ENCODE measurements around the gene SH3GLB1. TPM values are rescaled to one million over a fixed set of nuclear protein-coding genes. Genes with fewer than 3 reads are reported as not detected.
A peak's percentile ranks its signal among the peaks of the same experiment; 100 is the strongest.

Gene SH3GLB1
- total RNA-seq, 1 donor from 2014 or later: 138 TPM

GRCh38 chr1:86703696-86704457 is 499 bp upstream of the SH3GLB1 start:
- peak overlapping the region; percentile 92 for H3K27ac Mint-ChIP-seq (ENCODE audit: unreplicated experiment)
- H2AFZ ChIP-seq (ENCODE audit: low read depth, low read length): peak overlapping the region; percentile 95
- no peaks in the 10 kb centered on the region for H3K36me3 Mint-ChIP-seq (ENCODE audit: low read depth, unreplicated experiment)
- H3K4me1 Mint-ChIP-seq (ENCODE audit: low read depth, unreplicated experiment): peaks cover 4% of the 10 kb centered on the region
- H3K9ac ChIP-seq (ENCODE audit: low read length): peak overlapping the region; percentile 96
- H3K9me3 ChIP-seq (ENCODE audit: insufficient read depth, low read depth, low read length): no peaks in the 10 kb centered on the region
- DNase-seq (ENCODE audit: low read depth): peak; percentile 8
- no peaks in the 10 kb centered on the region for H3K36me3 ChIP-seq (ENCODE audit: insufficient read depth, low read length)
- no peak for TF ChIP-seq EZH2 (IDR thresholded peaks at IDR 0.05; ENCODE audit: insufficient read depth, low read length)
- TF ChIP-seq, protein P1, sequence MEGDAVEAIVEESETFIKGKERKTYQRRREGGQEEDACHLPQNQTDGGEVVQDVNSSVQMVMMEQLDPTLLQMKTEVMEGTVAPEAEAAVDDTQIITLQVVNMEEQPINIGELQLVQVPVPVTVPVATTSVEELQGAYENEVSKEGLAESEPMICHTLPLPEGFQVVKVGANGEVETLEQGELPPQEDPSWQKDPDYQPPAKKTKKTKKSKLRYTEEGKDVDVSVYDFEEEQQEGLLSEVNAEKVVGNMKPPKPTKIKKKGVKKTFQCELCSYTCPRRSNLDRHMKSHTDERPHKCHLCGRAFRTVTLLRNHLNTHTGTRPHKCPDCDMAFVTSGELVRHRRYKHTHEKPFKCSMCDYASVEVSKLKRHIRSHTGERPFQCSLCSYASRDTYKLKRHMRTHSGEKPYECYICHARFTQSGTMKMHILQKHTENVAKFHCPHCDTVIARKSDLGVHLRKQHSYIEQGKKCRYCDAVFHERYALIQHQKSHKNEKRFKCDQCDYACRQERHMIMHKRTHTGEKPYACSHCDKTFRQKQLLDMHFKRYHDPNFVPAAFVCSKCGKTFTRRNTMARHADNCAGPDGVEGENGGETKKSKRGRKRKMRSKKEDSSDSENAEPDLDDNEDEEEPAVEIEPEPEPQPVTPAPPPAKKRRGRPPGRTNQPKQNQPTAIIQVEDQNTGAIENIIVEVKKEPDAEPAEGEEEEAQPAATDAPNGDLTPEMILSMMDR (IDR thresholded peaks at IDR 0.05; ENCODE audit: insufficient read depth, low read depth, low read length): no peak
- peak overlapping the region; percentile 91 for H3K4me3 Mint-ChIP-seq (ENCODE audit: unreplicated experiment)
- H4K20me1 ChIP-seq (ENCODE audit: insufficient read depth, low read length): peaks cover 31% of the 10 kb centered on the region
- peak overlapping the region; percentile 95 for H3K4me2 ChIP-seq (ENCODE audit: low read length)
- peaks cover 41% of the 10 kb centered on the region for H3K79me2 ChIP-seq (ENCODE audit: insufficient read depth, low read length)
- no peaks in the 10 kb centered on the region for H3K27me3 Mint-ChIP-seq (ENCODE audit: low read depth, unreplicated experiment)
- H3K27me3 ChIP-seq (ENCODE audit: insufficient read depth, low read length): no peaks in the 10 kb centered on the region
- no peaks in the 10 kb centered on the region for H3K9me3 Mint-ChIP-seq (ENCODE audit: unreplicated experiment)
- peak overlapping the region; percentile 96 for H3K27ac ChIP-seq (ENCODE audit: low read depth, low read length)
- peaks cover 18% of the 10 kb centered on the region for H3K4me1 ChIP-seq (ENCODE audit: insufficient read depth, low read length)
- H3K4me3 ChIP-seq (ENCODE audit: insufficient read depth, low read depth, low read length): peak overlapping the region; percentile 92
- no peak for FAIRE-seq

DNA sequence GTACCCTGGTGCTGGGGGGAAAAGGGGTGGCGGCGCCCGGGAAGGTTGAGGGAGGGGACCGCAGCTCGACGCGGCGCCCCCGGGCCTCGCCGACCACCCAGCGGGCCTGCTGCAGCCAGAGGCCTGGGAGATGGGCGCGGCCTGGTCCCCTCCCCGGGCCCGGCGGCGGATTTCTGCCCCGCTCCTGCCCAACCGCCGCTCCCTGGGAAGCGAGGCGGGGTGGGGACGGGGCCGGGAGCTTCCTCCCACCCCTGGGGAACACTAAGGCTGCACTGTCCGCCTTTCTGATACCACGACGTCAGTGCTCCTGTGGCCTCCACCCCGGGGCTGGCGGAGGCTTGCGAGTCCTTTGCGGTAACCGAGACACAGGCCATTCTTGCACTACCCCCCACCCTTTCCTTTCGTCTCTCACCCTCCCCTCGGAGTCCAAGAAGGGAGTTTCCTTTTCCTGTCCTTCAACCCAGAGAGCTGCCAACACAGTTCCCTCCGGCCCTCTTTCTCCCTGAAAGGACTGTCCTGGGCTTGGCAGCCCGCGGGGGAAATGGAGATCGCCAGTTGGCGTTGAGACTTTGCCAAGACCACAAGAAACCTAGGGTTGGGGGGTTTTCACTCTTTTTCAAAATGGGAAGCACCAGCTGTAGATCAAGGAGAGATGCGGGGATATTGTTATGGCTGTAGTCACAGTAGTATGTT is 742 bp downstream of the SH3GLB1 start:
- peak overlapping the region; percentile 95 for H3K4me2 ChIP-seq (ENCODE audit: low read length)
- H3K27ac ChIP-seq (ENCODE audit: low read depth, low read length): peak overlapping the region; percentile 96
- H3K79me2 ChIP-seq (ENCODE audit: insufficient read depth, low read length): peaks cover 53% of the 10 kb centered on the region
- FAIRE-seq (no peak), DNase-seq (ENCODE audit: low read depth) (peak; percentile 51)
- peak overlapping the region; percentile 92 for H3K4me3 ChIP-seq (ENCODE audit: insufficient read depth, low read depth, low read length)
- no peaks in the 10 kb centered on the region for H3K9me3 ChIP-seq (ENCODE audit: insufficient read depth, low read depth, low read length)
- no peaks in the 10 kb centered on the region for H3K36me3 ChIP-seq (ENCODE audit: insufficient read depth, low read length)
- peaks cover 42% of the 10 kb centered on the region for H4K20me1 ChIP-seq (ENCODE audit: insufficient read depth, low read length)
- Mint-ChIP-seq H3K27me3 (ENCODE audit: low read depth, unreplicated experiment) (no peaks in the 10 kb centered on the region), H3K4me3 (ENCODE audit: unreplicated experiment) (peak overlapping the region; percentile 100), H3K27ac (ENCODE audit: unreplicated experiment) (peak overlapping the region; percentile 99), H3K4me1 (ENCODE audit: low read depth, unreplicated experiment) (peaks cover 10% of the 10 kb centered on the region), H3K9me3 (ENCODE audit: unreplicated experiment) (no peaks in the 10 kb centered on the region), H3K36me3 (ENCODE audit: low read depth, unreplicated experiment) (no peaks in the 10 kb centered on the region)
- no peak for TF ChIP-seq EZH2 (IDR thresholded peaks at IDR 0.05; ENCODE audit: insufficient read depth, low read length)
- TF ChIP-seq, protein P1 (IDR thresholded peaks at IDR 0.05; ENCODE audit: insufficient read depth, low read depth, low read length): no peak
- H3K9ac ChIP-seq (ENCODE audit: low read length): peak overlapping the region; percentile 96
- peak overlapping the region; percentile 95 for H2AFZ ChIP-seq (ENCODE audit: low read depth, low read length)
- H3K4me1 ChIP-seq (ENCODE audit: insufficient read depth, low read length): peaks cover 22% of the 10 kb centered on the region
- no peaks in the 10 kb centered on the region for H3K27me3 ChIP-seq (ENCODE audit: insufficient read depth, low read length)
